Liver (tissue), 3 donors: ENCODE measurements around the gene CHRDL2.

ENCODE experiments used
- CTCF ChIP-seq: fragments of 150-350 bp; IDR thresholded peaks from 2 replicates; pipeline ENCODE4 v1.5.1; 2017; ENCODE audit warnings: improper control_type of control experiment, low read depth, low read length; ENCODE audit not compliant: missing input control
- HNF4G ChIP-seq: IDR thresholded peaks from 2 replicates; pipeline ENCODE4 v1.6.1; 2016; ENCODE audit warnings: antibody characterized with exemption
- TAF1 ChIP-seq: conservative IDR thresholded peaks from 2 replicates; pipeline ENCODE4 v1.6.1; 2016; ENCODE audit warnings: antibody characterized with exemption, mild to moderate bottlenecking
- ZBTB33 ChIP-seq: IDR thresholded peaks from 2 replicates; pipeline ENCODE4 v1.6.1; 2016; ENCODE audit warnings: antibody characterized with exemption
- donor health status: healthy.
- donor health status: healthy.

GRCh38 chr11:74713686-74714085 is 17.5 kb downstream of the CHRDL2 start:
- TF ChIP-seq ZBTB33 (no peak), CTCF (no peak), TAF1 (no peak), HNF4G (no peak)
